ENCODE measurements around the gene PIM2. TPM values are rescaled to one million over a fixed set of nuclear protein-coding genes. Genes with fewer than 3 reads are reported as not detected.

Gene PIM2
- total and polyA plus RNA-seq, 9 of the 15 experiments (the other 6 are each of a cell fraction or from before 2014, with no cell fraction given): 67.6 to 191 (median 108) TPM

DNA sequence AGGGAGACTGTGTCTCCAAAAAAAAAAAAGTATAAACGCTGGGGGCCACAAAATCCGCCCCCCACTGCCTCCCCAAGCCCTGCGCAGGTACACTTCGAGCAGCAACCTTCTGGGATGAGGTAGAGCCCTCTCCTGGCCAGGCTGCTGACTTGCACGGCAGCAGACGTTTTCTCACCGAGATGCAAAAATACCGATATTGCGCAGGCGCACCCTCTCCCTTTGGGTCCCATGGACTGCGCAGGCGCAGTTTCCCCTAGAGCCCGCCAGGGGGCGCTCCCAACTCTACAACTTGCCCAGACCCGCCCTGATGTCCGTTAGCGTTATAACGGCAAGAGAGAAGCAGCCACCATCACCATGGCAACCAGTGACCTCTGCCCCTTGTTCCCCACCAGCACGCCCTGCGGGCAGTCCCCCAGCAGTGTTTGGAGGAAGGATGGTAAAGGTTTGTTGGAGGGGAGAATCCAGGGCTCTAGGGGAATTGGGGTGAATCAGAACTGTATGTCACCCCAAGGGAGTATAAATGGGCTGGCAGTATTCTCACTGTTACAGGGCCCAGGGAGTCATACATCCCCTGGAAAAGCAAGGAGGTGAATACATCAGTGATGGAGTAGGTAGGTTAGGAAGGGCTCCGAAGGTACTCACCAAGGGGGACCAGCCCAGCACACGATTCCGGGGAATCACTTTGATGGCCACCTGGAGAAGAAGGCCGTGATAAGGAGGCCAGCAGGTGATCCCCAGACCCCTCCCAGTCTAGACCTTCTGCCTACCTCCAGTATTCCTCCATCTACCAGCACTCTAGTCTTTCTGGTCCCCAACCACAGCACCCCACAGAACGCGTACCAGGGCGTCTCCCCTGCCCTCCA is 1.5 kb downstream of the PIM2 start (continued):
- TF ChIP-seq, protein P1, sequence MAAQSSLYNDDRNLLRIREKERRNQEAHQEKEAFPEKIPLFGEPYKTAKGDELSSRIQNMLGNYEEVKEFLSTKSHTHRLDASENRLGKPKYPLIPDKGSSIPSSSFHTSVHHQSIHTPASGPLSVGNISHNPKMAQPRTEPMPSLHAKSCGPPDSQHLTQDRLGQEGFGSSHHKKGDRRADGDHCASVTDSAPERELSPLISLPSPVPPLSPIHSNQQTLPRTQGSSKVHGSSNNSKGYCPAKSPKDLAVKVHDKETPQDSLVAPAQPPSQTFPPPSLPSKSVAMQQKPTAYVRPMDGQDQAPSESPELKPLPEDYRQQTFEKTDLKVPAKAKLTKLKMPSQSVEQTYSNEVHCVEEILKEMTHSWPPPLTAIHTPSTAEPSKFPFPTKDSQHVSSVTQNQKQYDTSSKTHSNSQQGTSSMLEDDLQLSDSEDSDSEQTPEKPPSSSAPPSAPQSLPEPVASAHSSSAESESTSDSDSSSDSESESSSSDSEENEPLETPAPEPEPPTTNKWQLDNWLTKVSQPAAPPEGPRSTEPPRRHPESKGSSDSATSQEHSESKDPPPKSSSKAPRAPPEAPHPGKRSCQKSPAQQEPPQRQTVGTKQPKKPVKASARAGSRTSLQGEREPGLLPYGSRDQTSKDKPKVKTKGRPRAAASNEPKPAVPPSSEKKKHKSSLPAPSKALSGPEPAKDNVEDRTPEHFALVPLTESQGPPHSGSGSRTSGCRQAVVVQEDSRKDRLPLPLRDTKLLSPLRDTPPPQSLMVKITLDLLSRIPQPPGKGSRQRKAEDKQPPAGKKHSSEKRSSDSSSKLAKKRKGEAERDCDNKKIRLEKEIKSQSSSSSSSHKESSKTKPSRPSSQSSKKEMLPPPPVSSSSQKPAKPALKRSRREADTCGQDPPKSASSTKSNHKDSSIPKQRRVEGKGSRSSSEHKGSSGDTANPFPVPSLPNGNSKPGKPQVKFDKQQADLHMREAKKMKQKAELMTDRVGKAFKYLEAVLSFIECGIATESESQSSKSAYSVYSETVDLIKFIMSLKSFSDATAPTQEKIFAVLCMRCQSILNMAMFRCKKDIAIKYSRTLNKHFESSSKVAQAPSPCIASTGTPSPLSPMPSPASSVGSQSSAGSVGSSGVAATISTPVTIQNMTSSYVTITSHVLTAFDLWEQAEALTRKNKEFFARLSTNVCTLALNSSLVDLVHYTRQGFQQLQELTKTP (IDR thresholded peaks at IDR 0.05; ENCODE audit: low read depth in 1 of 2, partially characterized antibody in 2 of 2): peak in 1 of 2 experiments; percentile 8
- peak; percentile 83 for TF ChIP-seq RBFOX2 (IDR thresholded peaks at IDR 0.05; ENCODE audit: low read depth, low read length)
- TF ChIP-seq, protein P2, sequence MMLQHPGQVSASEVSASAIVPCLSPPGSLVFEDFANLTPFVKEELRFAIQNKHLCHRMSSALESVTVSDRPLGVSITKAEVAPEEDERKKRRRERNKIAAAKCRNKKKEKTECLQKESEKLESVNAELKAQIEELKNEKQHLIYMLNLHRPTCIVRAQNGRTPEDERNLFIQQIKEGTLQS (IDR thresholded peaks at IDR 0.05): no peak
- TF ChIP-seq, protein P2 (CRISPR knock-in tag; conservative IDR thresholded peaks at IDR 0.05): 0 out of 2 replicates have a peak, but pooled peaks have one; percentile 44
- TF ChIP-seq RFX7 (CRISPR knock-in tag; IDR thresholded peaks at IDR 0.05): no peak
- no peak for TF ChIP-seq DDX20 (tag; IDR thresholded peaks at IDR 0.05; ENCODE audit: low read depth)
- TF ChIP-seq CREB1 (IDR thresholded peaks at IDR 0.05): no peak
- peak; percentile 40; the same call in 1 of the 2 replicates for TF ChIP-seq CREB1 (CRISPR knock-in tag; IDR thresholded peaks at IDR 0.05)
- TF ChIP-seq CCAR2 (IDR thresholded peaks at IDR 0.05; ENCODE audit: low read depth, low read length): no peak
- peak; percentile 58; the same call in 1 of the 2 replicates for TF ChIP-seq CREM (IDR thresholded peaks at IDR 0.05; ENCODE audit: low read depth)
- TF ChIP-seq ZNF75A (CRISPR knock-in tag; IDR thresholded peaks at IDR 0.05): no peak
- 0 out of 2 replicates have a peak, but pooled peaks have one; percentile 46 for TF ChIP-seq MYNN (IDR thresholded peaks at IDR 0.05)
- no peak for TF ChIP-seq MYNN (CRISPR knock-in tag; IDR thresholded peaks at IDR 0.05)
- 0 out of 2 replicates have a peak, but pooled peaks have one; percentile 32 for TF ChIP-seq ZBED1 (IDR thresholded peaks at IDR 0.05)
- peak in 1 of 2 experiments; percentile 52; a peak in 2 of 4 replicates for TF ChIP-seq HDAC1 (IDR thresholded peaks at IDR 0.05)
- TF ChIP-seq RFX5 (IDR thresholded peaks at IDR 0.05; ENCODE audit: low read depth, low read length): peak; percentile 81
- TF ChIP-seq SUPT5H (IDR thresholded peaks at IDR 0.05): no peak
- TF ChIP-seq, protein P3, sequence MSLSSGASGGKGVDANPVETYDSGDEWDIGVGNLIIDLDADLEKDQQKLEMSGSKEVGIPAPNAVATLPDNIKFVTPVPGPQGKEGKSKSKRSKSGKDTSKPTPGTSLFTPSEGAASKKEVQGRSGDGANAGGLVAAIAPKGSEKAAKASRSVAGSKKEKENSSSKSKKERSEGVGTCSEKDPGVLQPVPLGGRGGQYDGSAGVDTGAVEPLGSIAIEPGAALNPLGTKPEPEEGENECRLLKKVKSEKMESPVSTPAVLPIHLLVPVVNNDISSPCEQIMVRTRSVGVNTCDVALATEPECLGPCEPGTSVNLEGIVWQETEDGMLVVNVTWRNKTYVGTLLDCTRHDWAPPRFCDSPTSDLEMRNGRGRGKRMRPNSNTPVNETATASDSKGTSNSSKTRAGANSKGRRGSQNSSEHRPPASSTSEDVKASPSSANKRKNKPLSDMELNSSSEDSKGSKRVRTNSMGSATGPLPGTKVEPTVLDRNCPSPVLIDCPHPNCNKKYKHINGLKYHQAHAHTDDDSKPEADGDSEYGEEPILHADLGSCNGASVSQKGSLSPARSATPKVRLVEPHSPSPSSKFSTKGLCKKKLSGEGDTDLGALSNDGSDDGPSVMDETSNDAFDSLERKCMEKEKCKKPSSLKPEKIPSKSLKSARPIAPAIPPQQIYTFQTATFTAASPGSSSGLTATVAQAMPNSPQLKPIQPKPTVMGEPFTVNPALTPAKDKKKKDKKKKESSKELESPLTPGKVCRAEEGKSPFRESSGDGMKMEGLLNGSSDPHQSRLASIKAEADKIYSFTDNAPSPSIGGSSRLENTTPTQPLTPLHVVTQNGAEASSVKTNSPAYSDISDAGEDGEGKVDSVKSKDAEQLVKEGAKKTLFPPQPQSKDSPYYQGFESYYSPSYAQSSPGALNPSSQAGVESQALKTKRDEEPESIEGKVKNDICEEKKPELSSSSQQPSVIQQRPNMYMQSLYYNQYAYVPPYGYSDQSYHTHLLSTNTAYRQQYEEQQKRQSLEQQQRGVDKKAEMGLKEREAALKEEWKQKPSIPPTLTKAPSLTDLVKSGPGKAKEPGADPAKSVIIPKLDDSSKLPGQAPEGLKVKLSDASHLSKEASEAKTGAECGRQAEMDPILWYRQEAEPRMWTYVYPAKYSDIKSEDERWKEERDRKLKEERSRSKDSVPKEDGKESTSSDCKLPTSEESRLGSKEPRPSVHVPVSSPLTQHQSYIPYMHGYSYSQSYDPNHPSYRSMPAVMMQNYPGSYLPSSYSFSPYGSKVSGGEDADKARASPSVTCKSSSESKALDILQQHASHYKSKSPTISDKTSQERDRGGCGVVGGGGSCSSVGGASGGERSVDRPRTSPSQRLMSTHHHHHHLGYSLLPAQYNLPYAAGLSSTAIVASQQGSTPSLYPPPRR (CRISPR knock-in tag; IDR thresholded peaks at IDR 0.05; ENCODE audit: borderline replicate concordance): no peak

Measured in K562 (cell line).